Occipital lobe (tissue), 2 donors: ENCODE results near the gene FGFR4. TPM values are rescaled to one million over a fixed set of nuclear protein-coding genes. Genes with fewer than 3 reads are reported as not detected.

ENCODE experiments used
- DNase-seq: peaks from one replicate; lab custom pipeline; 2025; lab: John Stamatoyannopoulos, UW
- total RNA-seq: library from RNA; depleted of rRNA; stranded (reverse); fragments of >200 nt; gene quantifications from one replicate; pipeline ENCODE4 v1.2.3, GENCODE V29; 2014

FGFR4 gene
- total RNA-seq, 1 donor from 2014 or later, result 1.6 TPM

DNA sequence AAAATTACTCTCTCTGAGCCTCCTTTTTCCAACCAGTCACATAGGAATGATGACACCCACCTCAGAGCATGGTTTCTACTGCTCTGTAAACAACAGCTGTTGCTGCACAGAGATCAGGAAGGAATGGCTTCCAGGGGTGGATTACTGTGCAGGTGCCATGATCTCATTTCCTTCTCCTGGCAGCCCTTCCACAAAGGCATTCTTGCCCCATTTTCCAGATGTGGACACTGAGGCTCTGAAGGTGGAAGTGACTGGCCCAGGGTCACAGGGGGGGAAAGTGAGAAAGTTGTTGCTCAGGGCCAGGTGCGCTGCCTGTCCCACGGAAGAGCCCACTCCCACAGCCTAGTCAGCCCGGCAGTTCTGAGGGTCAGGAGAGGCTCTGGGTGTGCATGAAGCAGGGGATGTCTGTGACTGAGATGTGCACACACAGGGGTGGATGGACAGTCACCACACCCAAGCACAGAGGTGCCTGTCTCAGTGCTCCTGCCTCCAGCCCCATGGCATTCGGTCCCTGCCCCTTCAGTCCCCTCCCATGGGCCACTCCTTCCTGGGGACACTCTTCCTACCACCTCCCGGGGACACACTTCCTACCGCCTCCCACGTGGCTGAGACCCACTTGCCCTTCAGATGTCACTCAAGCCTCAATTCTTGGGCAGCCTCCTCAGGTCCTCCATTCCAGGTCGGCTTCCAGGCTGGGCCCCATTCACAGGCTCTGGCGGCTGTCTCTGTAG lies 17.0 kb downstream of the FGFR4 start:
- no peak for DNase-seq

DNA sequence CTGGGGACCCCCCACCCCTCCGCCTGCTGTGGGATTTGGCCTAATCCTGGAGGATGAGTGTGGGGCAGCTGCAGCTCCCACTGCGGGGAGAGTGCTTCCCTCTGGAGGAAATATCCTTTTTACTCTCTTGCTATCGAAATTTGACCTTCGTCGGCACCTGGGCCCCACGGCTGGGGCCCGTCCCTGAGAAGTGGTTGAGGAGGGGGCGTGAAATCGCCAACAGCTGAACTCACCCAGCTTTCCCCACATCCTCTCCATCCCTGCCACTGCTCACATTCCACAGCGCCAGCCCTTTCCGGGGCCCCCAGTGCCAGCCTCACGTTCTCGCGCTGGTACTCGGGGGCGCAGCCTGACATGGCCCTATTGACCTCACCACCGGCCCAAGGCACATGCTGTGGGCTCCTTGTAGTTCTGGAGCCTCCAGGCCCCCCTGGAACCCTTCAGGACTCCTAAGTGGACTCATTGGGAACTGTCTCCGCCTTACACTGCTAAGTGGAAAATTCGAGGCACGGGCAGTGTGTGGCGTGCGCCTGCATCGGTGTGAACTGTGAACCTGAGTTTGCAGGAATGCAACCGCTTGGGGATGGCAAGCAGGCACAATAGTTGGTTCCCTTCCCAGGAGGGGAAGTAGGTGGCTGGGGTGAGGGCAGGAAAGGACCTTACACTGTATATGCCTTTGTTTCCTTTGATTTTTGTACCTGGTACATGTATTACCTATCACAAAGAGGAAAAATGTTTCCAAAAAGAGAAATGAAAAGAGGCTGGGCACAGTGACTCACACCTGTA lies 19.2 kb downstream of the FGFR4 start:
- no peak for DNase-seq

DNA sequence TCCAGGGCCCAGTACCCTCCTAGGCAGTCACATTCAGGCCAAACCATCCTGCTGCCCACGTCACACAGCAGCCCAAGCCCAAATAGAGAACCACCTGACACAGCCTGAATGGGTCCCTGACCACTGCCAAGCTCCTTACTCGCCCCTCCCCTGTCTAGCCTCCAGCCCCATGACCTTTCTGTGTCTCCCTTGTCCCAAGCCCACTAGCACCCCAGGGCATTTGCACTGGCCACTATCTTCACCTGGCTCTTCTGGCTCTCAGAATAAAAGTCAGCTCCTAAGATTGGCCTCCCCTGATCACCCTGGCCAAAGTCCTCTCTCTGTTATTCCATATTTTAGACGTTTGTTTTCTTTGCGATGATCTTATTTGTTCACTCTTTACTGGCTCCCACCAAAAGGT lies 20.4 kb downstream of the FGFR4 start:
- no peak for DNase-seq

DNA sequence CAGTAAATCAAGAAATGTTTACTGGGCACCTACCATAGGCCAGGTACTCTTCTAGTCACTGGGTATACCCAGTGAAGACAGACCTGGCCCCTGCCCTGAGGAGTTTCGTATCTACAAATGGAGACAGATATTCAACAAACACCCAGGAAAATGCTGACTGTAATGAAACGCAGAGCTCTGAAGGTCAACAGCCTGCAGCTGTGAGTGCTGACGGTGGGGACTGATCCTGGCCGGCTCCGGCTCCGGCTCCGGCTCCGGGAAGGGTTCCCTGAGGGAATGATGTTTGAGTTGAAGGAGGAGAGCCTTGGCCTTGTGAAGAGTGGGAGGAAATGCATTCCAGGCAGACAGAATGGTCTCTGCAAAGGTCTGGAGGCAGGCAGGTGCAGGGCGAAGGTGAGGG lies 23.1 kb downstream of the FGFR4 start:
- no peak for DNase-seq

DNA sequence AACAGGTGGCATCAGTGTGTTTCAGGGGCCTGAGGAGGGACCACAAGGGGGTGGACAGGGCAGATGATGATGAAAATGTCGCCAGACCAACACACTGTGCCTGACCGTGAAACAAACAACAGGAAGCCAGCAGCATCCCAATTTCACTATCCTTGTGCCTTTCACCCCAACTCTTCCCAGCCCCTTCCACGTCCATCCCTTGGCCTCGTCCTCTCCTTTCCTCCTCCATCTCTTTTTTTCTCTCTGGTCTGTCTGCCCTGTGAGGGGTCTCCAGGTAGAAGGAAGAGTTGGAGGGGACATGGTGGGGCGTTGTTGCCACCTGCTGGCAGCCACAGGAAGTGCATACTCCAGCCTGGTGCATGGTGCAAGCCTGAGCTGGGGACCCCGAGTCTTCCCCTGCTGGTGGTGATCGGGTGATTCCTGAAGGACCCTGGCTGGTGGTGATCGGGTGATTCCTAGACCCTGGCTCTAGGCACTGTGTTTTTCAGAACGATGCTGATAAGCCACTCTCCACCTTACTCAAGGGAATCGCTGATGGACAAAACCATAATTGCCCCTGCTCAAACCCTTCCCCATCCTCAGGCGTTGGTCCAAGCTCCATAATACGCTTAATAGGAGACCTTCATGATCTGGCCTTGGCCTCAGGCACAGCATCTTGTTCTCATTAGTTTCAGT lies 25.1 kb downstream of the FGFR4 start:
- no peak for DNase-seq

DNA sequence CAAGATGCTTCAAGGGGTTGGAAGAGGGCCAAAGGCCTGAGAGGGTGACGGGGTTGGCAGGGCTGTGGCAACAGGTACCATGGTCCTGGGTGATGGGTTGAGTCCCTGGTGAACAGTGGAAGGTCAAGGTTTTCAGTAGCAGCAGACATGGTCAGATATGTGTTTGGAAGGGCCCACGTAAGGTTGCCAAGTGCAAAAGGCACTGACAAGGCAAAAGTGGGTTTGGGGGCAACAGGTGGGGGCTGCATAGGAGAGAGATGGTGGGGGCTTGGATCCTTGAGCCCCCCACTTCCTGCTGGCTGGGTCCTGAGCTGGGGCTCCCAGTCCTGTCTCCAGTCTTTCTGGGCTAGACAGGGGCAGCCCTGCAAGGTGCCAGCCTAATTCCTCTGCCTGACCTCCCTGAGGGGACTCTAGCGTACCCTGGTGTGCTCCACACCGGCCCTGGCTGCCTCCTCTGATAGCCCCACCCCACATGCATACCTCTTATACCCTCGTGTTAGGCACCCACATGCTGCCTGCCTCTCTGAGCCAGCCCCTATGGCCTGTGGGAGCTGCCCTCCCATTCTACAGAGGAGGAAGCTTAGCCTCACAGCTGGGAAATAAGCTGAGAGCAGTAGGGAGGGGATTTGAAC lies 26.0 kb downstream of the FGFR4 start:
- DNase-seq, result no peak

DNA sequence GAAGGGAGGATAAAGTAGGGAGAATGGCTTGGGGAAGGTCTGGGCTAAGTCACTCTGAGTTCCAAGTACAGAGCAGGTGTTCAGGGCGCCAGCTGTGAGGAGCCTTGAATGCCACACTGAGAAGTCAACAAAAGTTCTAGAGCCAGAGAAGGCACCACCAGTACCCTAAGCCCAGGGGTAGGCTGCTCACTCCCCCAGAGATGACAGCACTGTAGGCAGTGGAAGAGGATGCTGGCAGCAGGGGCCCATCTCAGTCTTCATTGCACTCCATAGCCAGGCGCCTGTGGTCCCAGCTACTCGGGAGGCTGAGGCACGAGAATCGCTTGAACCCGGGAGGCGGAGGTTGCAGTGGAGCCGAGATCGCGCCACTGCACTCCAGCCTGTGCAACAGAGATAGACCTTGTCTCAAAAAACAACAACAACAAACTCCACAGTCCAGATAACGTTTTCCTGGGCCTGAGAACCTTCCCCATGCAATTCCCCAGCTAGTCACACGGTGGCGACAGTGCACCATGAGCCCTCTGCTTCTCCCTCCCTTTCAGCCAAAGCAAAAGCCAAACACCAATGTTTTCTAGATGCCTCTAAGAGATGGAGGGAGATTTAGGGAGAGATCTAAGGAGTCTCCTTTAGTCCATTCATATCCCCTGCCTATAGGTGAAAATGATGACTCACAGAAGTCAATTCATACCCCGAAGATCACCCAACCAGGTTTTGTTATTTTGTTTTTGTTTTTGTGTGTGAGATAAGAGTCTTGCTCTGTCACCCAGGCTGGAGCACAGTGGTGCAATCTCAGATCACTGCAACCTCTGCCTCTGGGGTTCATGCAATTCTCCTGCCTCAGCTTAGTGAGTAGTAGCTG lies 27.1 kb downstream of the FGFR4 start:
- peak; percentile 35 for DNase-seq

DNA sequence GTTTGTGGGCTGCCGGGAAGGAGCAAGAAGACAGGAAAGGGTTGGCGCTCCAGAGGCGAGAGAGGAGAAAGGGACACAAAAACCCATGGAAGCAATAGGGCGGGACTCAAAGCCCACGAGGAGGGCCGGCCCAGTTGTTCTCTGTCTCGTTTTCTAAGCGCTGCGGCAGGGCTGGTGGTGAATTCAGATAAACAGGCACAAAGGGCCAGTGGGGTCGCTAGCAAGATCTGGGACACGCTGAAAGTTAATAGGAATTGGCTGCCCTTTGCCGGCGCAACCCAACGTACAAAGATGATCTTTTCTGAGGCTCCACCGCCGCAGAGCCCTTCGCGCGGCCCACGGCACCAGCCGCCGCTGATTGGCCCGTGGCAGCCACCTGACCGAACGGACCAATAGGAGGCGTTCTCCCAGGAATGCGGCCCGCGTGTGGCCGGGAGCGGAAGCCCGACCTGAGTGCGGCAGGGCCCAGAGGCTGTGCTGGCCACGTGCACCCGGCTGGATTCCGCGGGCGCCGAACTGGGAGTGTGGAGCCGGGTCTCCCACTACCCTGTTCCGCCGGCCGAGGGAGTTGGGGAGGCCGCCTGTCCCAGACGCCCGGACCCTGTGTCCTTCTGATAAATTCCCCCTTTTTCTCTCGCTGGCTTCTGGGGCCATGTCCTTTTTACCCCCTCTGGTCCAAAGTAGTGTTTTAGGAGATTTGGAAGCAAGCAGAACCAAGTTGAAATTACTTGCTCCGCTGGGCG lies 30.1 kb downstream of the FGFR4 start:
- peak; percentile 86 for DNase-seq

DNA sequence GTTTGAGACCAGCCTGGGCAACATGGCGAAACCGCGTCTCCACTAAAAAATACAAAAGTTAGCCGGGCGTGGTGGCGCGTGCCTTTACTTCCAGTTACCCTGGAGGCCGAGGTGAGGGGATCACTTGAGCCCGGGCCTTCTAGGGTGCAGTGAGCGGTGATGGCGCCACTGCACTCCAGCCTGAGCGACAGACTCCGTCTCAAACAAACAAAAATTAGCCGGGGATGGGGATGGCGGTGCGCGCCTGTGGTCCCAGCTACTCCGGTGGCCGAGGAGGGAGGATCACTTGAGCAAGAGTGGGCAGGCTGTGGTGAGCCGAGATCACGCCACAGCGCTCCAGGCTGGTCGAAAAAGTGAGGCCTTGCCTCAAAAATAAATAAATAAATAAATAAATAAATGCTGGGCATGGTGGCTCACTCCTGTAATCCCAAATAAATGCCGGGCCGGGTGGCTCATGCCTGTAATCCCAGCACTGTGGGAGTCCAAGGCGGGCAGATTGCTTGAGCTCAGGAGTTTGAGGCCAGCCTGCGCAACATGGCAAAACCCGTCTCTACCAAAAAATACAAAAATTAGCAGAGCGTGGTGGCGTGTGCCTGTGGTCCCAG lies 30.8 kb downstream of the FGFR4 start:
- DNase-seq, result no peak

DNA sequence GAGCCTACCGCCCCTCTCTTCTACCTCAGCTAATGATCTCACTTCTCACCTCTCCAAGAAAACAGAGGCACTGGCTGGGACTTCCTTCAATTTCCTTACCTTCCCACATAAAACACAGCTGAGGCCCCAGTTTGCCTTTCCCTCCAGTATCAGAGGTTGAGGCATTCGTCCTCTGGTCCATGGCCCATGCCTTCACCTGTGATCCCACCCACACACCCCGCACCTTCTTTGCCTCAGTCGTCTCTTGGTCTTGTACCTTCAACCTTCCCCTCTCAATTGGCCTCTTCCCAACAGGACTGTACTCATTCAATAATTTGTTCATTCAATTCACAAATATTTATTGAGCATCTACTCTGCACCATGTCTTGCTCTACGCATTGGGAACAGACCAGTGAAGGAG lies 35.9 kb downstream of the FGFR4 start:
- no peak for DNase-seq

DNA sequence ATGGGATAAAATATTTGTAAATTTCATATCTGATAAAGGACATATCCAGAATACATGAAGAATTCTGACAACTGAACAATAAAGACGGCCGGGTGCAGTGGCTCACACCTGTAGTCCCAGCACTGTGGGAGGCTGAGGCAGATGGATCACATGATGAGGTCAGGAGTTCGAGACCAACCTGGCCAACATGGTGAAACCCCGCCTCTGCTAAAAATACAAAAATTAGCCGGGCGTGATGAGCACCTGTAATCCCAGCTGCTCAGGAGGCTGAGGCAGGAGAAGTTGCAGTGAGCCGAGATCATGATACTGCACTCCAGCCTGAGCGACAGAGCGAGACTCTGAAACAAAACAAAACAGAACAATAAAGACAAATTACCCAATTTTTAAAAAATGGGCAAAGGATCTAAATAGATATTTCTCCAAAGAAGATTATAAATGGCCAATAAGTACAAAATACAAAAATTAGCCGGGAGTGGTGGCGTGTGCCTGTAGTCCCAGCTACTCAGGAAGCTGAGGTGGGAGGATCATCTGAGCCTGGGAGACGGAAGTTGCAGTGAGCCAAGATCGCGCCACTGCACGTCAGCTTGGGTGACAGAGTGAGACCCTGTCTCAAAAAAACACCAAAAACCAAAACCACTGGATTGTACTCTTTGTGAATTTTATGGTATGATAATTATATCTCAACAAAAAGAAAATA lies 37.2 kb downstream of the FGFR4 start:
- DNase-seq, result no peak

DNA sequence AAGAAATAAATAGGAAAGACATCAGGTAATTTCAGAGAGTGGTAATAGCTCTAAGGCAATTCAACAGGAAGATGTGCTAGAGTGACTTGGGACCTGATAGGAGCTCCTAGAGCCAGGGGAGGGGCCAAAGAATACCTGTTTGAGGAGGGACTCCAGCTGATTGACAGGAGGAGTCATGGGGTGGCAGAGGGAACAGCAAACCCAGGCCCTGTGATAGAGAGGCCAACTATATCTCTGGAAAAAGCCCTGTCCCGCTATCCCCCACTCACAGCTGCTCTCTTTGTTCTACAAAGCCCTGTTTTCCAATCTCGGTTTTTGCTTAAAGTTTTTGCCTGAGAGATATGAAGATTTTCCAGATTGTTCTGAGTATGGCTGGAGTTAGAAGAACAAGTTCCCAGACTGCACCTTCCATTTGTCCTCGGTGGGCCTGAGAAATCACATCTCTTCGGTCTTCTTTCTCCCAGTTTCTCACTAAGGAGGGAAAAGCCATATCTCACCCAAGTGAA lies 37.8 kb downstream of the FGFR4 start:
- DNase-seq, result no peak

DNA sequence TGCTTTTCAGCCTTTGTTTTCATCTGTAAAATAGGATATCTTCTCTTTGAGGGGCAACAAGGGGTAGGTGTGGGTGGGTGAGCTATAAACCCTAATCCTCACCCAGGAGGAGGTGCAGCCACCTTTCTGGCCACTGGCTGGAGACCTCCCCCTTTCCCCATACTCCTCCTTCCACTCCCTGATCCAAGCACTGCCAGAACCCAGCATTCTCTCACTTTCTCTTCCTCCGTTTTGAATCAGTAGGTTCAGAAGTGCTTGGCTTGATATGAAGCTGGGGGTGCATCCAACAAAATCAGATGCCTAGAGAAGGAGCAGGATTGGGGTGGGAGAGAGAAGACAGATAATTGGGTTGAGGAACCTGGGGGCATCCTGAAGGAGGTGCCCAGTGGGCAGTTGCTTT lies 40.1 kb downstream of the FGFR4 start:
- DNase-seq, result no peak

DNA sequence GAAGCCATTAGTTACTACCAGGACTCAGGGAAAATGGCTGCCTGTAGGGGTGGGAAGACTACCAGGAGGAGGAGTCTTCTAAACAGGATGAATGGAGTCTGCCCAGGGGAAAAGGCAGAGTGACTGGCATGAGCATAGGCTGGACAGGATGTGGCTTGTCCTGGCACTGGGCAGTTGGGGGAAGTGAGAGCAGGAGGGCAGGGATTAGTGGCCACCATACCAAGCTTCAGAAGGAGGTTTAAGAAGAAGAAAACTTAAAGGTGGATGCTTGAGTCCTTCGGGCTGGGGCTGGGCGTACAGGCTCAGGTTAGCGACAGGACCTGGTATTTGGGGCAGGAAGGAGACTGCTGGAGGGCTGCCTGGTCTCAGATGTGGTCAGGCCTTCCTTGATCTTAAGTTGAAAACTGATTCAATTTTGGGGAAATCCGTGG lies 41.9 kb downstream of the FGFR4 start:
- DNase-seq, result no peak

DNA sequence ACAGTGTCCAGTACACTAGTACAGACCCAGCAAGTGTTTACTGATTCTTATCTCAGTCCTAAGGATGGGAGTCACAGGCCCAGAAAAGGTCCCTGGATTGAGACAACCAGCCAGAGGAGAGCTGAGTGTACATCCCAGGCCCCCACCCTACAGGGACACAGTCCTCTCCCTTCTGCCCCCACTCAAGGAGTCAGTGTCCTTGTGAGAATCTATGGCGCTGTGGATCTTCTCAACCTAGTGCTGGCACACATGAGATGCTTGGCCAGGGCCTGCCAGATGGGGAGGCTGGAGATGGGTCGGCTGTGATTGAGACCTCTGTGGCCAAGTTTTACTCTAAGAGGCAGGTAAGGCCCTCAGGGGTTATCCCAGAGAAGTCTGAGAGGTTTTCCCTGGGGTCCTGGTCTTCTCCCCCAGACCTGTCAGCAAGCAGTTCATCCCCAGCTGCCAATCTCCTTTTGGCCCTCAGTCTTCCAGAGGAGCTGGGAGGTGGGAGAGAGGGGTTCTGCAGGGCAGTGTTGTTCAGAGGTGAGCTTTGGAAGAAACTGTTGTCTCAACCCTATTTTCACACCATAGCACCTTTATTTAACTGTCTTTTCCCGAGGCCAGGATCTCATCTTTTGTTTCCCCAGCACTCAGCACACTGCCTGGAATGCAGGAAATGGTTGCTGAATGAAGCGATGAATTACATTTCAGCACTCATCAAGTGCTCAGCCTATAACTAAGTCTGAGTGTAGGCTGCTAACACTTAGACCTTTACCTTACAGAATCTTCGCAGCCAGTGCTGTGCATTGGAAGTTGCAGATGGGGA lies 43.7 kb downstream of the FGFR4 start:
- DNase-seq, result no peak

DNA sequence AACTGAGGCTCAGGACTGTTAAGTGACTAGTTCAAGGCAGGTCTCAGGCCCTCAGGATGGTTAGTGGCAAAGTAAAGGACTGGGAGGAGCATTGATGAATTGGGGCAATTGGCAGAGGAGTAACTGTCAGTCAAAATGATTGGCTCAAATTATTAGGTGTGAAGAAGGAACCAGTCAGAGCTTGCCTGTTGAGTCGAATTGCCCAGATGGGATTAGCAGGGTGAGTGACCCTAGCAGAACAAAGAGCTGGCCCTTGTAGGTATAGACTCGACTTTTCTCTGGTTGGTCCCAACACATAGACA lies 44.3 kb downstream of the FGFR4 start:
- no peak for DNase-seq

DNA sequence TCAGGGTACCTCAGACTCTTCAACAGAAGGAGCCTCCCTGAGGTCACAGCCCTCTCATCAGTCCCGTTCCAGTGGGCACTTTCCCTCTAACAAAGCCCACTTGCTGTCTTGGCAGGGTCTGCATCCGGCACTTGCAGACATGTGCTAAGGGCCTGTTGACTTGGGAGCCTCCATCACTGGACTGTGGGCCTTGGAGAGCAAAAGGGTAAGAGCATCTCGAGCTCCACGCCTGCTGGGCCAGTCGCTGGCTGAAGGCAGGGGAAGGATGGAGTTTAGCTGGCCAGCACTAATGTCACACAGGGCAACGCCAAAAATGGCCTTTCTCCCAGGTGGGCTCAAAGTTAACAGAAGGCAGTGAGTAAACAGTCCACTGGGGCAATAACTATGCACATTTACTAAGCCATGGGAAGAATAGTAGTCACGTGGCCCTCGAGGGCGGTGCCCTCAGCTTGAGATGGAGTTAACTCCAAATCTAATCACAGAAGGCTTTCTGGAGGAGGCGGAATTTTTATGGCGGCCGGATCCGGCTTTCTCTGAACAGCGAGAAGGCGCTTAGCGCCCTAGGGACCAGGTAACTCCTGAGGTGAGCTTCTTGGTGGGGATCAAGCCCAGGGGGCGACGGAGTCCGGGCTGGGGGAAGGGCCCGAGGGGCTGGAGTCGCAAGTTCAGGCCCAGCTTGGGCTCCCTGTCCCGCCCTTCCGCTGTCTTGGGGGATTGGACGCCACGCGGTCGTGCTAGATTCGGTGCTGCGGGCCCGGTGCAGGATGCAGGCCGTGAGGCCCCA lies 44.8 kb downstream of the FGFR4 start:
- DNase-seq, result no peak
